ENCODE results near the gene NT5C3A. TPM values are rescaled to one million over a fixed set of nuclear protein-coding genes. Genes with fewer than 3 reads are reported as not detected.
"Not testable (repeated sequence)": the region's sequence is repeated elsewhere in the genome, so short reads cannot be mapped to it uniquely, and the experiment has no call there.

NT5C3A gene
- total RNA-seq, 1 experiment from 2014 or later: 60.4 TPM

- CTCF ChIA-PET: interaction anchor here (0.6 to 0.7 kb wide), 2 partner anchors 10 to 138 kb away, joined by 5 to 6 read pairs; no protein-coding TSS in a partner anchor
- Histone ChIP-seq H4K20me1 (ENCODE audit: insufficient read depth) (peaks cover 21% of the 10 kb centered on the region), H3K27me3 (ENCODE audit: insufficient read depth, low read depth) (no peaks in the 10 kb centered on the region), H3F3A (ENCODE audit: insufficient read depth, low read depth) (no peaks in the 10 kb centered on the region), H3K79me2 (ENCODE audit: low read depth) (peaks cover 7% of the 10 kb centered on the region; the same call in 1 of the 2 replicates), H3K36me3 (ENCODE audit: low read depth) (peaks cover 47% of the 10 kb centered on the region), H3K4me1 (replicated peaks; ENCODE audit: insufficient read depth) (no peaks in the 10 kb centered on the region), H3K9me3 (ENCODE audit: insufficient read depth, low read depth) (no peaks in the 10 kb centered on the region), H3K4me3 (no peak overlapping the region), H3K9me2 (ENCODE audit: insufficient read depth) (no peaks in the 10 kb centered on the region), H3K27ac (no peak overlapping the region), H3K4me2 (no peak overlapping the region), H2AFZ (no peak overlapping the region)
- intact Hi-C loops (cut with micrococcal nuclease; ENCODE audit: unreplicated experiment): no loop called here
- no peak for DNase-seq
- POLR2A ChIA-PET (ENCODE audit: unreplicated experiment): interaction anchor here (0.6 kb wide), 1 partner anchor 16 kb away, joined by 6 read pairs; no protein-coding TSS in a partner anchor
- no TSS peak for BruUV-seq (replicated peaks)
- no peak for TF ChIP-seq CTCF (conservative IDR thresholded peaks at IDR 0.05)
- no peak for TF ChIP-seq EZH2 (IDR thresholded peaks at IDR 0.05; ENCODE audit: low read depth)
These were observed 36.8 kb upstream of the NT5C3A start for GRCh38 chr7:33099154-33099940.

- CTCF ChIA-PET; H3K4me2 ChIP-seq; H4K20me1 ChIP-seq (ENCODE audit: insufficient read depth); H2AFZ ChIP-seq; H3K79me2 ChIP-seq (ENCODE audit: low read depth); H3F3A ChIP-seq (ENCODE audit: insufficient read depth, low read depth); H3K27me3 ChIP-seq (ENCODE audit: insufficient read depth, low read depth); H3K9me2 ChIP-seq (ENCODE audit: insufficient read depth); DNase-seq; H3K4me1 ChIP-seq (replicated peaks; ENCODE audit: insufficient read depth); intact Hi-C loops (cut with micrococcal nuclease; ENCODE audit: unreplicated experiment); H3K9me3 ChIP-seq (ENCODE audit: insufficient read depth, low read depth); POLR2A ChIA-PET (ENCODE audit: unreplicated experiment); H3K4me3 ChIP-seq; H3K27ac ChIP-seq: not testable (repeated sequence)
- H3K36me3 ChIP-seq (ENCODE audit: low read depth): peaks cover 23% of the 10 kb centered on the region
- BruUV-seq (replicated peaks): TSS peak; percentile 30
These were observed 32.2 kb upstream of the NT5C3A start for GRCh38 chr7:33094745-33095275.

- Histone ChIP-seq H3K4me1 (replicated peaks; ENCODE audit: insufficient read depth) (no peaks in the 10 kb centered on the region), H3F3A (ENCODE audit: insufficient read depth, low read depth) (peaks cover 8% of the 10 kb centered on the region; the same call in 1 of the 2 replicates), H3K36me3 (ENCODE audit: low read depth) (peaks cover 18% of the 10 kb centered on the region), H4K20me1 (ENCODE audit: insufficient read depth) (no peaks in the 10 kb centered on the region), H3K27me3 (ENCODE audit: insufficient read depth, low read depth) (no peaks in the 10 kb centered on the region), H3K4me3 (no peak overlapping the region), H3K27ac (no peak overlapping the region), H2AFZ (no peak overlapping the region), H3K4me2 (no peak overlapping the region), H3K9me2 (ENCODE audit: insufficient read depth) (no peaks in the 10 kb centered on the region), H3K9me3 (ENCODE audit: insufficient read depth, low read depth) (no peaks in the 10 kb centered on the region), H3K79me2 (ENCODE audit: low read depth) (no peaks in the 10 kb centered on the region)
- CTCF ChIA-PET: no interaction called here
- intact Hi-C loops (cut with micrococcal nuclease; ENCODE audit: unreplicated experiment): no loop called here
- no TSS peak for BruUV-seq (replicated peaks)
- POLR2A ChIA-PET (ENCODE audit: unreplicated experiment): no interaction called here
- DNase-seq: no peak
- no peak for TF ChIP-seq EZH2 (IDR thresholded peaks at IDR 0.05; ENCODE audit: low read depth)
- TF ChIP-seq CTCF (conservative IDR thresholded peaks at IDR 0.05): no peak
These were observed 30.7 kb upstream of the NT5C3A start for GRCh38 chr7:33093266-33093665.

Data from PC-9 (cell line).